ENCODE measurements around the gene SMYD3. TPM values are rescaled to one million over a fixed set of nuclear protein-coding genes. Genes with fewer than 3 reads are reported as not detected.

Gene SMYD3
- total RNA-seq, 1 donor from 2014 or later: 22.3 TPM

DNA sequence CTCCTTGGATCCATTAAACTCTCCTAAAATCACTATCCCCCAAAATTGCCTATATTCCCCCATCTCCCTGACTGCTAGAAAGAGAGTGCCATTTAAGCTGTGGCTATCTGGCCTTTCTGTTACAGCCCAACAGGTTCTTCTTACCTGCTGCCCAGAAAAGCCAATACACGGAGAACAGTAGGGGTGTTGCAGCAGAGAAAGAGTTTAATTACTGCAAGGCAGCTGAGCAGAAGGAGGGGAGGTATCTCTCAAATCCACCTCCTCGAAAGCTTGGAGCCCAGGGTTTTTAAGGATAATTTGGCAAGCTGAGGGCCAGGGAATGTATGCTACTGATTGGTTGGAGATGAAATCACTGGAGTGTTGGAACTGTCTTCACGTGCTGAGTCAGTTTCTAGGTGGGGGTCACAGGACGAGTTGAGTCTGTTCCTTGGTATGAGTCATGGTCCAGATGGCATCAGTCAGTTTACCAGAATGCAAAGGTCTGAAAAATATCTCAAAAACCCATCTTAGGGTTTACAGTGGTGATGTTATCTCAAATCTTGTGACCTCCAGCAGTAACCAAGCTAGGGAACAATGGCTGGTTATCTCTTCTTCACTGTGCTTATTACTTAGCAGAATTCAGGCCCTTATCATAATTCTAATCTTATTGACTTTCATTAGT lies 89.8 kb downstream of the SMYD3 start:
- H3K4me1 ChIP-seq: no peaks in the 10 kb centered on the region
- no peak for TF ChIP-seq POLR2AphosphoS5 (IDR thresholded peaks at IDR 0.05; ENCODE audit: insufficient read depth in 1 of 2, low read depth in 1 of 2)
- no peak for TF ChIP-seq CTCF (IDR thresholded peaks at IDR 0.05)
- no peak for TF ChIP-seq POLR2A (IDR thresholded peaks at IDR 0.05)
- no peak for DNase-seq (ENCODE audit: extremely low spot score in 2 of 2)
- H3K27me3 ChIP-seq: no peaks in the 10 kb centered on the region
- no peak overlapping the region for H3K27ac ChIP-seq
- intact Hi-C loops (cut with DNase I): no loop called here
- no peaks in the 10 kb centered on the region for H3K36me3 ChIP-seq
- H3K4me3 ChIP-seq: no peak overlapping the region
- no peaks in the 10 kb centered on the region for H3K9me3 ChIP-seq

DNA sequence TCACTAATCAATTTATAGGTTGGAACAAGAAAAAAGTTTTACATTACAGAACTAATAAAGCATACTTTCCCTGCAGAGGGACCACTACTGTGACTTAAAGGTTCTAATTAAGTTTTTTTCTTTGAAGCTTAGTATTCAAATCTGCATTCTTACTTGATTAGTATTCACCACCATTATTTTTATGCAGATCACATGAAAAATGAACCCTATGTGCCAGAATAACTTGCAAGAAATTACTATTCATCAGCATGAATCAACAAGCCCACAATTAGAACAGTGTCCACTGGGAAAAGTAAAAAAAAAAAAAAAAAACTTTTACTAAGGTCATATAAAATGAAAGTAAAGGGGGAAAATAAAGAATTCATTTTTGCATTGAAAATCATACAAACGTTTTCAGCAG lies 90.8 kb downstream of the SMYD3 start:
- TF ChIP-seq POLR2AphosphoS5 (IDR thresholded peaks at IDR 0.05; ENCODE audit: insufficient read depth in 1 of 2, low read depth in 1 of 2) (no peak), POLR2A (IDR thresholded peaks at IDR 0.05) (no peak), CTCF (IDR thresholded peaks at IDR 0.05) (no peak)
- Histone ChIP-seq H3K36me3 (no peaks in the 10 kb centered on the region), H3K9me3 (no peaks in the 10 kb centered on the region), H3K27ac (no peak overlapping the region), H3K27me3 (no peaks in the 10 kb centered on the region), H3K4me3 (no peak overlapping the region), H3K4me1 (no peaks in the 10 kb centered on the region)
- intact Hi-C loops (cut with DNase I): no loop called here
- no peak for DNase-seq (ENCODE audit: extremely low spot score in 2 of 2)

GRCh38 chr1:246415028-246415427 lies 92.1 kb downstream of the SMYD3 start:
- TF ChIP-seq POLR2AphosphoS5 (IDR thresholded peaks at IDR 0.05; ENCODE audit: insufficient read depth in 1 of 2, low read depth in 1 of 2) (no peak), POLR2A (IDR thresholded peaks at IDR 0.05) (no peak), CTCF (IDR thresholded peaks at IDR 0.05) (no peak)
- H3K4me1 ChIP-seq: no peaks in the 10 kb centered on the region
- H3K27ac ChIP-seq: no peak overlapping the region
- no peaks in the 10 kb centered on the region for H3K27me3 ChIP-seq
- H3K9me3 ChIP-seq: no peaks in the 10 kb centered on the region
- H3K4me3 ChIP-seq: no peak overlapping the region
- H3K36me3 ChIP-seq: no peaks in the 10 kb centered on the region
- intact Hi-C loops (cut with DNase I): no loop called here
- no peak for DNase-seq (ENCODE audit: extremely low spot score in 2 of 2)

GRCh38 chr1:246413430-246413829 lies 93.6 kb downstream of the SMYD3 start:
- intact Hi-C loops (cut with DNase I): no loop called here

More at GRCh38 chr1:246413430-246413829, 93.6 kb downstream of the SMYD3 start:
- no peaks in the 10 kb centered on the region for H3K36me3 ChIP-seq
- H3K9me3 ChIP-seq: no peaks in the 10 kb centered on the region
- no peak for TF ChIP-seq POLR2A (IDR thresholded peaks at IDR 0.05)
- no peak for TF ChIP-seq POLR2AphosphoS5 (IDR thresholded peaks at IDR 0.05; ENCODE audit: insufficient read depth in 1 of 2, low read depth in 1 of 2)
- no peak for TF ChIP-seq CTCF (IDR thresholded peaks at IDR 0.05)
- H3K27me3 ChIP-seq: no peaks in the 10 kb centered on the region
- no peak for DNase-seq (ENCODE audit: extremely low spot score in 2 of 2)
- H3K4me1 ChIP-seq: no peaks in the 10 kb centered on the region
- H3K4me3 ChIP-seq: no peak overlapping the region
- no peak overlapping the region for H3K27ac ChIP-seq
